Mesendoderm (in vitro differentiated cells): Measurements from ENCODE around the gene TSC22D2.

Experiments used
- DNase-seq: peaks from one replicate; pipeline ENCODE4 v3.0.0; 2013
- H2AK5ac ChIP-seq: 2 replicates; pipeline ENCODE4 v1.6.1; 2013; ENCODE audit warnings: low read length, inconsistent platforms
- H2BK120ac ChIP-seq: 2 replicates; pipeline ENCODE4 v1.6.1; 2013; ENCODE audit warnings: low read depth, mild to moderate bottlenecking, low read length, moderate library complexity, mixed read lengths
- H2BK15ac ChIP-seq: replicated peaks from 2 replicates; pipeline ENCODE4 v1.6.1; 2013; ENCODE audit warnings: low read depth, mild to moderate bottlenecking, moderate library complexity
- H2BK5ac ChIP-seq: 2 replicates; pipeline ENCODE4 v1.6.1; 2013; ENCODE audit warnings: low read length, inconsistent platforms
- H3K18ac ChIP-seq: 2 replicates; pipeline ENCODE4 v1.6.1; 2013; ENCODE audit warnings: mild to moderate bottlenecking, low read length, mixed read lengths
- H3K23ac ChIP-seq: one replicate; pipeline ENCODE4 v1.6.1; 2013; ENCODE audit warnings: low read length
- H3K27ac ChIP-seq: 2 replicates; pipeline ENCODE4 v1.5.1; 2013; ENCODE audit warnings: low read depth, mild to moderate bottlenecking, inconsistent platforms, low read length, moderate library complexity
- H3K27me3 ChIP-seq: 2 replicates; pipeline ENCODE4 v1.6.1; 2013; ENCODE audit warnings: low read length, control low read depth, mild to moderate bottlenecking, inconsistent platforms; ENCODE audit not compliant: insufficient read depth, poor library complexity
- H3K36me3 ChIP-seq: 2 replicates; pipeline ENCODE4 v1.6.1; 2013; ENCODE audit warnings: low read length, inconsistent platforms; ENCODE audit not compliant: control insufficient read depth, insufficient read depth
- H3K4ac ChIP-seq: one replicate; pipeline ENCODE4 v1.6.1; 2013; ENCODE audit warnings: low read depth, mild to moderate bottlenecking, low read length, moderate library complexity
- H3K4me1 ChIP-seq: 2 replicates; pipeline ENCODE4 v1.6.1; 2013; ENCODE audit warnings: low read depth, low read length, inconsistent platforms; ENCODE audit not compliant: control insufficient read depth
- H3K4me2 ChIP-seq: 2 replicates; pipeline ENCODE4 v1.6.1; 2013; ENCODE audit warnings: low read length
- H3K4me3 ChIP-seq: 2 replicates; pipeline ENCODE4 v1.5.1; 2013; ENCODE audit warnings: mild to moderate bottlenecking, low read length
- H3K56ac ChIP-seq: one replicate; pipeline ENCODE4 v1.6.1; 2013; ENCODE audit warnings: low read length
- H3K79me1 ChIP-seq: 2 replicates; pipeline ENCODE4 v1.6.1; 2013; ENCODE audit warnings: low read length, inconsistent platforms
- H3K79me2 ChIP-seq: 2 replicates; pipeline ENCODE4 v1.6.1; 2013; ENCODE audit warnings: mild to moderate bottlenecking, low read length; ENCODE audit not compliant: control insufficient read depth, insufficient read depth
- H3K9ac ChIP-seq: 2 replicates; pipeline ENCODE4 v1.6.1; 2013; ENCODE audit warnings: low read length, inconsistent platforms
- H4K5ac ChIP-seq: one replicate; pipeline ENCODE4 v1.6.1; 2013; ENCODE audit warnings: low read length
- H4K8ac ChIP-seq: one replicate; pipeline ENCODE4 v1.6.1; 2013; ENCODE audit warnings: low read depth, mild to moderate bottlenecking, control low read depth, low read length, moderate library complexity
- WGBS: extraction: QIAGEN DNeasy Blood & Tissue Kit; methylation state at CpG from one replicate; pipeline ENCODE4 v1.1.7; 2013; ENCODE audit warnings: low lambda C conversion rate, missing lambda C conversion rate; ENCODE audit not compliant: insufficient coverage; ENCODE audit errors: extremely low coverage; 5-methylcytosine and 5-hydroxymethylcytosine counted together

Gene TSC22D2

DNA sequence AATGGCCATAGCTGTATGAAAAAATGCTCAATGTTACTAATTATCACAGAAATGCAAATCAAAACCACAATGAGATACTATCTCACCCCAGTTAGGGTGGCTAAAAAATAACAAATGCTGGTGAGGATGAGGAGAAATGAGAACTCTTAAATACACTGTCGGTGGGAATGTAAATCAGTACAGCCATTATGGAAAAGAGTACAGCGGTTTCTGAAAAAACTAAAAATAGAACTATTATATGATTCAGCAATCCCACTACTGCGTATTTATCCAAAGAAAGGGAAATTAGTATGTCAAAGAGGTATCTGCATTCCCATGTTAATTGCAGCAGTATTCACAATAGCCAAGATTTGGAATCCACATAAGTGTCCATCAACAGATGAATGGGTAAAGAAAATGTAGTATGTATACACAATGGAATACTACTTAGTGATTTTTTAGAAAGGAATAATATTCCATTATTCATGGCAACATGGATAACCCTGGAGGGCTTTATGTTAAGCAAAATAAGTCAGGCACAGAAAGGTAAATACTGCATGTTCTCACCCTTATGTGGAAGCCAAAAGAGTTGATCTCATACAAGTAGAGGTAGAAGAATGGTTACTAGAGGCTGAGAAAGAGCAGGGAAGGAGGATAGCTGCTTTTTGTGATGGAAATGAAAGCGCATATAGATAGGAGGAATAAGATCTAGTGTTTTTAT is 103.2 kb downstream of the TSC22D2 start:
- H3K9ac ChIP-seq: no peak overlapping the region
- no peaks in the 10 kb centered on the region for H3K4me1 ChIP-seq
- H3K18ac ChIP-seq: no peak overlapping the region
- H4K8ac ChIP-seq: no peak overlapping the region
- H3K27me3 ChIP-seq: no peaks in the 10 kb centered on the region
- no peaks in the 10 kb centered on the region for H3K36me3 ChIP-seq
- no CpG with 5 or more reads among the region's 4 CpGs for WGBS
- no peak overlapping the region for H3K4ac ChIP-seq
- no peaks in the 10 kb centered on the region for H3K79me2 ChIP-seq
- no peak overlapping the region for H2BK120ac ChIP-seq
- no peaks in the 10 kb centered on the region for H3K79me1 ChIP-seq
- H3K23ac ChIP-seq: no peak overlapping the region
- no peak overlapping the region for H3K4me3 ChIP-seq
- H2BK15ac ChIP-seq: no peak overlapping the region
- H2BK5ac ChIP-seq: no peak overlapping the region
- no peak overlapping the region for H3K4me2 ChIP-seq
- DNase-seq: no peak
- H2AK5ac ChIP-seq: no peak overlapping the region
- H3K27ac ChIP-seq: no peak overlapping the region
- H4K5ac ChIP-seq: no peak overlapping the region
- H3K56ac ChIP-seq: no peak overlapping the region

DNA sequence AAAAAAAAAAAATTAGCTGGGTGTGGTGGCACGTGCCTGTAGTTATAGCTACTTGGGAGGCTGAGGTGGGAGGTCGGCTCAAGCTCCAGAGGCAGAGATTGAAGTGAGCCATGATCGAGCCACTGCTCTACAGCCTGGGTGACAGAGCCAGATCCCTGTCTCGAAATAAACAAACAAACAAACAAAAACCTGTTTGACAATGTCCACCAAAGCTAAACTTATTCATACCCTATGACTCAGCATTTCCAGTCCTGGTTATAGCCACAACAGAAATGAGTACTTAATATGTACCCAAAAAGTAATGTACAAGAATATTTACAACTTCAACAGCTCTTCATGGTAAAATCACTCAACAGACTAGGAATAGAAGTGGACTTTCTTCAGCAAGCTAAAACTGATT is 107.1 kb downstream of the TSC22D2 start:
- Histone ChIP-seq H3K79me1 (no peaks in the 10 kb centered on the region), H3K4me2 (no peak overlapping the region), H3K27me3 (no peaks in the 10 kb centered on the region), H2AK5ac (no peak overlapping the region), H2BK5ac (no peak overlapping the region), H3K4me1 (no peaks in the 10 kb centered on the region), H3K56ac (no peak overlapping the region), H3K27ac (no peak overlapping the region), H4K8ac (no peak overlapping the region), H3K18ac (no peak overlapping the region), H3K79me2 (no peaks in the 10 kb centered on the region), H2BK15ac (no peak overlapping the region), H4K5ac (no peak overlapping the region), H3K23ac (no peak overlapping the region), H2BK120ac (no peak overlapping the region), H3K9ac (no peak overlapping the region), H3K4me3 (no peak overlapping the region), H3K36me3 (no peaks in the 10 kb centered on the region), H3K4ac (no peak overlapping the region)
- no peak for DNase-seq
- no CpG with 5 or more reads among the region's 4 CpGs for WGBS
